ENCODE measurements around the gene GSTA4. TPM values are rescaled to one million over a fixed set of nuclear protein-coding genes. Genes with fewer than 3 reads are reported as not detected.

Gene GSTA4
- total RNA-seq, 1 experiment from 2014 or later, result 5.3 TPM

GRCh38 chr6:52942221-52942620 lies 52.9 kb downstream of the GSTA4 start:
- TF ChIP-seq CTCF (IDR thresholded peaks at IDR 0.05; ENCODE audit: unreplicated experiment), result no peak
- H3K27me3 Mint-ChIP-seq (ENCODE audit: insufficient read depth, unreplicated experiment), result no peaks in the 10 kb centered on the region
- no TSS peak for BruUV-seq (replicated peaks)
- intact Hi-C loops (cut with micrococcal nuclease), result no loop called here
- H3K4me3 Mint-ChIP-seq (ENCODE audit: unreplicated experiment), result no peak overlapping the region
- no peaks in the 10 kb centered on the region for H3K9me3 Mint-ChIP-seq (ENCODE audit: unreplicated experiment)
- H3K36me3 Mint-ChIP-seq (ENCODE audit: insufficient read depth, unreplicated experiment), result no peaks in the 10 kb centered on the region
- no peak for DNase-seq (ENCODE audit: unreplicated experiment)
- peaks cover 8% of the 10 kb centered on the region for H3K4me1 Mint-ChIP-seq (ENCODE audit: insufficient read depth, unreplicated experiment)
- no peak overlapping the region for H3K27ac Mint-ChIP-seq (ENCODE audit: low read depth, unreplicated experiment)
- ChIA-PET CTCF (no interaction called here), POLR2A (interaction anchor here (1.5 kb wide), 1 partner anchor 8 kb away, joined by 3 read pairs; no protein-coding TSS in a partner anchor)

- peak overlapping the region; percentile 68 for H3K27ac Mint-ChIP-seq (ENCODE audit: low read depth, unreplicated experiment)
These were observed 57.2 kb downstream of the GSTA4 start for GRCh38 chr6:52937908-52938307.

DNA sequence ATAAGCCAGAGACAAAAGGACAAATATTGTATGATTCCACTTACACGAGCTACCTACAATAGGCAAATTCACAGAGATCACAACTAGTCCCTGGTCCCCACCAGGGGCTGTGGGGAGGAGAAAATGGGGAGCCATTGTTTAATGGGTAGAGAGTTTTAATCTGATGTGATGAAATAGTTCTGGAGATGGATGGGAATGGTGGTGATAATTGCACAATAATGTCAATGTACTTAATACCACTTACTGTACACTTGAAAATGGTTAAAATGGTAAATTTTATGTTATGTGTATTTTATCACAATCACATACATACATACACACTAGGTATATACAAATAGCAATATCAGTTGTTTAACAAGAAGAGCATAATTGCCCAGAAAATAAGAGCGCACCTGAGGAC lies 61.3 kb downstream of the GSTA4 start:
- no peak for DNase-seq (ENCODE audit: unreplicated experiment)
- H3K36me3 Mint-ChIP-seq (ENCODE audit: insufficient read depth, unreplicated experiment), result no peaks in the 10 kb centered on the region
- ChIA-PET CTCF (interaction anchor here (0.7 kb wide), 1 partner anchor 13 kb away, joined by 3 read pairs; no protein-coding TSS in a partner anchor), POLR2A (interaction anchor here (1.0 kb wide), 1 partner anchor 9 kb away, joined by 3 read pairs; no protein-coding TSS in a partner anchor)
- H3K4me1 Mint-ChIP-seq (ENCODE audit: insufficient read depth, unreplicated experiment), result peaks cover 19% of the 10 kb centered on the region
- no peak overlapping the region for H3K27ac Mint-ChIP-seq (ENCODE audit: low read depth, unreplicated experiment)
- H3K4me3 Mint-ChIP-seq (ENCODE audit: unreplicated experiment), result no peak overlapping the region
- no TSS peak for BruUV-seq (replicated peaks)
- no peak for TF ChIP-seq CTCF (IDR thresholded peaks at IDR 0.05; ENCODE audit: unreplicated experiment)
- H3K9me3 Mint-ChIP-seq (ENCODE audit: unreplicated experiment), result no peaks in the 10 kb centered on the region
- intact Hi-C loops (cut with micrococcal nuclease), result no loop called here
- no peaks in the 10 kb centered on the region for H3K27me3 Mint-ChIP-seq (ENCODE audit: insufficient read depth, unreplicated experiment)

More at GRCh38 chr6:52937908-52938307, 57.2 kb downstream of the GSTA4 start:
- intact Hi-C loops (cut with micrococcal nuclease), result no loop called here
- DNase-seq (ENCODE audit: unreplicated experiment), result peak; percentile 53
- H3K4me1 Mint-ChIP-seq (ENCODE audit: insufficient read depth, unreplicated experiment), result peaks cover 8% of the 10 kb centered on the region
- BruUV-seq (replicated peaks), result no TSS peak
- H3K4me3 Mint-ChIP-seq (ENCODE audit: unreplicated experiment), result no peak overlapping the region
- CTCF ChIA-PET, result interaction anchor here (0.7 kb wide), 1 partner anchor 218 kb away, joined by 3 read pairs; no protein-coding TSS in a partner anchor
- POLR2A ChIA-PET, result no interaction called here
- no peak for TF ChIP-seq CTCF (IDR thresholded peaks at IDR 0.05; ENCODE audit: unreplicated experiment)
- no peaks in the 10 kb centered on the region for H3K27me3 Mint-ChIP-seq (ENCODE audit: insufficient read depth, unreplicated experiment)
- H3K9me3 Mint-ChIP-seq (ENCODE audit: unreplicated experiment), result no peaks in the 10 kb centered on the region
- H3K36me3 Mint-ChIP-seq (ENCODE audit: insufficient read depth, unreplicated experiment), result no peaks in the 10 kb centered on the region

DNA sequence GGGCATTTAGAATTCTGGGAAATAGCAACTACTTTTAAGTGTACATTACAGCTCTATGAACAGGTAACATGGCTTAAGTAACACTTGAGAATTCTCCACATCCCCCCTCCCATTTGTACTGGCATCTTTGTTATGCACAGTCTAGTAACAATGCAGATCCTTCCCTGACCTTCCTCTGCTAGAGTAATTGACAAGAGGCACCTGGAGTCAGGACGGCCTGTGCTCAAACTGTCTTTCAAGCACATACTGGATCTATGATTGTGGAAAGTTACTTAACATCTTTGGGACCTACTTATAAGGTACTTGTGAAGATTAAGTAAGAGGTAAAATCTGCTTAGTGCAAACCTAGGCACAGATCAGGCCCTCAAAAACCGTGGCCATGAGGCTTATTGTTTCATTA lies 63.7 kb downstream of the GSTA4 start:
- CTCF ChIA-PET, result interaction anchor here (0.8 to 1.2 kb wide), 4 partner anchors 10 to 63 kb away, joined by 3 to 4 read pairs (median 3); no protein-coding TSS in a partner anchor
- POLR2A ChIA-PET, result interaction anchor here (0.6 to 2.0 kb wide), 8 partner anchors 9 to 136 kb away, joined by 3 to 6 read pairs (median 4); partner anchors contain the start of gene GSTA4
- no peak overlapping the region for H3K4me3 Mint-ChIP-seq (ENCODE audit: unreplicated experiment)
- H3K27ac Mint-ChIP-seq (ENCODE audit: low read depth, unreplicated experiment), result no peak overlapping the region
- no peaks in the 10 kb centered on the region for H3K36me3 Mint-ChIP-seq (ENCODE audit: insufficient read depth, unreplicated experiment)
- no peak for TF ChIP-seq CTCF (IDR thresholded peaks at IDR 0.05; ENCODE audit: unreplicated experiment)
- peaks cover 12% of the 10 kb centered on the region for H3K4me1 Mint-ChIP-seq (ENCODE audit: insufficient read depth, unreplicated experiment)
- DNase-seq (ENCODE audit: unreplicated experiment), result no peak
- no peaks in the 10 kb centered on the region for H3K9me3 Mint-ChIP-seq (ENCODE audit: unreplicated experiment)
- intact Hi-C loops (cut with micrococcal nuclease), result no loop called here
- H3K27me3 Mint-ChIP-seq (ENCODE audit: insufficient read depth, unreplicated experiment), result no peaks in the 10 kb centered on the region
- no TSS peak for BruUV-seq (replicated peaks)
